ENCODE results near the gene IGIP.

IGIP gene

GRCh38 chr5:140103154-140103553 is 22.6 kb upstream of the IGIP start:
- no peak overlapping the region for H3K27ac ChIP-seq (ENCODE audit: low read depth, low read length)
- H3K9me3 ChIP-seq (ENCODE audit: control insufficient read depth in 5 of 5, low read length in 5 of 5), result no peaks in the 10 kb centered on the region
- peaks cover 4 to 17% (median 14%) of the 10 kb centered on the region in 5 donors for H3K4me1 ChIP-seq (ENCODE audit: control insufficient read depth in 5 of 5, insufficient read depth in 5 of 5, low read length in 5 of 5)
- no peak overlapping the region for H3K9ac ChIP-seq (ENCODE audit: low read length in 5 of 5)
- H3K36me3 ChIP-seq (ENCODE audit: control insufficient read depth in 5 of 5, insufficient read depth in 5 of 5, low read length in 5 of 5), result no peaks in the 10 kb centered on the region
- H3K4me3 ChIP-seq (ENCODE audit: low read depth in 1 of 5, low read length in 5 of 5), result no peak overlapping the region
- H3K27me3 ChIP-seq (ENCODE audit: control insufficient read depth in 5 of 5, insufficient read depth in 4 of 5, low read length in 5 of 5), result no peaks in the 10 kb centered on the region

GRCh38 chr5:140104100-140104499 is 21.6 kb upstream of the IGIP start:
- Histone ChIP-seq H3K9ac (ENCODE audit: low read length in 5 of 5) (no peak overlapping the region), H3K36me3 (ENCODE audit: control insufficient read depth in 5 of 5, insufficient read depth in 5 of 5, low read length in 5 of 5) (no peaks in the 10 kb centered on the region), H3K4me3 (ENCODE audit: low read depth in 1 of 5, low read length in 5 of 5) (no peak overlapping the region), H3K27me3 (ENCODE audit: control insufficient read depth in 5 of 5, insufficient read depth in 4 of 5, low read length in 5 of 5) (peaks cover 0 to 2% (median 0%) of the 10 kb centered on the region in 5 donors), H3K4me1 (ENCODE audit: control insufficient read depth in 5 of 5, insufficient read depth in 5 of 5, low read length in 5 of 5) (peaks cover 5 to 26% (median 24%) of the 10 kb centered on the region in 5 donors), H3K27ac (ENCODE audit: low read depth, low read length) (no peak overlapping the region), H3K9me3 (ENCODE audit: control insufficient read depth in 5 of 5, low read length in 5 of 5) (no peaks in the 10 kb centered on the region)

GRCh38 chr5:140106101-140106500 is 19.6 kb upstream of the IGIP start:
- Histone ChIP-seq H3K36me3 (ENCODE audit: control insufficient read depth in 5 of 5, insufficient read depth in 5 of 5, low read length in 5 of 5) (no peaks in the 10 kb centered on the region), H3K27me3 (ENCODE audit: control insufficient read depth in 5 of 5, insufficient read depth in 4 of 5, low read length in 5 of 5) (peaks cover 0 to 4% (median 0%) of the 10 kb centered on the region in 5 donors), H3K9ac (ENCODE audit: low read length in 5 of 5) (no peak overlapping the region), H3K4me3 (ENCODE audit: low read depth in 1 of 5, low read length in 5 of 5) (peak overlapping the region in 1 of 5 donors; percentile 79), H3K9me3 (ENCODE audit: control insufficient read depth in 5 of 5, low read length in 5 of 5) (no peaks in the 10 kb centered on the region), H3K4me1 (ENCODE audit: control insufficient read depth in 5 of 5, insufficient read depth in 5 of 5, low read length in 5 of 5) (peaks cover 8 to 33% (median 30%) of the 10 kb centered on the region in 5 donors), H3K27ac (ENCODE audit: low read depth, low read length) (no peak overlapping the region)

- H3K9me3 ChIP-seq (ENCODE audit: control insufficient read depth in 5 of 5, low read length in 5 of 5), result no peaks in the 10 kb centered on the region
- peaks cover 8 to 39% (median 33%) of the 10 kb centered on the region in 5 donors for H3K4me1 ChIP-seq (ENCODE audit: control insufficient read depth in 5 of 5, insufficient read depth in 5 of 5, low read length in 5 of 5)
- H3K27ac ChIP-seq (ENCODE audit: low read depth, low read length), result peak overlapping the region; percentile 96
- H3K4me3 ChIP-seq (ENCODE audit: low read depth in 1 of 5, low read length in 5 of 5), result peak overlapping the region; percentile 79 to 86 (median 82)
- peak overlapping the region; percentile 86 to 96 (median 90) for H3K9ac ChIP-seq (ENCODE audit: low read length in 5 of 5)
- H3K36me3 ChIP-seq (ENCODE audit: control insufficient read depth in 5 of 5, insufficient read depth in 5 of 5, low read length in 5 of 5), result no peaks in the 10 kb centered on the region
- H3K27me3 ChIP-seq (ENCODE audit: control insufficient read depth in 5 of 5, insufficient read depth in 4 of 5, low read length in 5 of 5), result peaks cover 0 to 4% (median 0%) of the 10 kb centered on the region in 5 donors
Observed at GRCh38 chr5:140106805-140107311, 18.9 kb upstream of the IGIP start.

GRCh38 chr5:140107312-140108092 is 18.2 kb upstream of the IGIP start:
- no peaks in the 10 kb centered on the region for H3K36me3 ChIP-seq (ENCODE audit: control insufficient read depth in 5 of 5, insufficient read depth in 5 of 5, low read length in 5 of 5)
- H3K9ac ChIP-seq (ENCODE audit: low read length in 5 of 5), result peak overlapping the region; percentile 86 to 96 (median 90)
- peak overlapping the region; percentile 79 to 86 (median 82) for H3K4me3 ChIP-seq (ENCODE audit: low read depth in 1 of 5, low read length in 5 of 5)
- peaks cover 0 to 4% (median 0%) of the 10 kb centered on the region in 5 donors for H3K27me3 ChIP-seq (ENCODE audit: control insufficient read depth in 5 of 5, insufficient read depth in 4 of 5, low read length in 5 of 5)
- H3K27ac ChIP-seq (ENCODE audit: low read depth, low read length), result peak overlapping the region; percentile 96
- no peaks in the 10 kb centered on the region for H3K9me3 ChIP-seq (ENCODE audit: control insufficient read depth in 5 of 5, low read length in 5 of 5)
- peaks cover 8 to 46% (median 36%) of the 10 kb centered on the region in 5 donors for H3K4me1 ChIP-seq (ENCODE audit: control insufficient read depth in 5 of 5, insufficient read depth in 5 of 5, low read length in 5 of 5)

GRCh38 chr5:140108093-140109017 is 17.4 kb upstream of the IGIP start:
- Histone ChIP-seq H3K36me3 (ENCODE audit: control insufficient read depth in 5 of 5, insufficient read depth in 5 of 5, low read length in 5 of 5) (no peaks in the 10 kb centered on the region), H3K27ac (ENCODE audit: low read depth, low read length) (peak overlapping the region; percentile 96), H3K9me3 (ENCODE audit: control insufficient read depth in 5 of 5, low read length in 5 of 5) (no peaks in the 10 kb centered on the region), H3K9ac (ENCODE audit: low read length in 5 of 5) (peak overlapping the region in 4 of 5 donors; percentile 52 to 92 (median 74)), H3K4me3 (ENCODE audit: low read depth in 1 of 5, low read length in 5 of 5) (peak overlapping the region; percentile 80 to 94 (median 83)), H3K27me3 (ENCODE audit: control insufficient read depth in 5 of 5, insufficient read depth in 4 of 5, low read length in 5 of 5) (peaks cover 0 to 4% (median 0%) of the 10 kb centered on the region in 5 donors), H3K4me1 (ENCODE audit: control insufficient read depth in 5 of 5, insufficient read depth in 5 of 5, low read length in 5 of 5) (peaks cover 8 to 54% (median 44%) of the 10 kb centered on the region in 5 donors)

- H3K9me3 ChIP-seq (ENCODE audit: control insufficient read depth in 5 of 5, low read length in 5 of 5), result no peaks in the 10 kb centered on the region
- peak overlapping the region; percentile 80 to 94 (median 83) for H3K4me3 ChIP-seq (ENCODE audit: low read depth in 1 of 5, low read length in 5 of 5)
- peak overlapping the region; percentile 96 for H3K27ac ChIP-seq (ENCODE audit: low read depth, low read length)
- no peaks in the 10 kb centered on the region for H3K36me3 ChIP-seq (ENCODE audit: control insufficient read depth in 5 of 5, insufficient read depth in 5 of 5, low read length in 5 of 5)
- peaks cover 0 to 4% (median 0%) of the 10 kb centered on the region in 5 donors for H3K27me3 ChIP-seq (ENCODE audit: control insufficient read depth in 5 of 5, insufficient read depth in 4 of 5, low read length in 5 of 5)
- H3K4me1 ChIP-seq (ENCODE audit: control insufficient read depth in 5 of 5, insufficient read depth in 5 of 5, low read length in 5 of 5), result peaks cover 8 to 56% (median 48%) of the 10 kb centered on the region in 5 donors
- H3K9ac ChIP-seq (ENCODE audit: low read length in 5 of 5), result peak overlapping the region in 4 of 5 donors; percentile 52 to 92 (median 74)
Observed at GRCh38 chr5:140109018-140109758, 16.5 kb upstream of the IGIP start.

- H3K4me1 ChIP-seq (ENCODE audit: control insufficient read depth in 5 of 5, insufficient read depth in 5 of 5, low read length in 5 of 5), result peaks cover 8 to 60% (median 52%) of the 10 kb centered on the region in 5 donors
- H3K36me3 ChIP-seq (ENCODE audit: control insufficient read depth in 5 of 5, insufficient read depth in 5 of 5, low read length in 5 of 5), result no peaks in the 10 kb centered on the region
- no peak overlapping the region for H3K4me3 ChIP-seq (ENCODE audit: low read depth in 1 of 5, low read length in 5 of 5)
- H3K27me3 ChIP-seq (ENCODE audit: control insufficient read depth in 5 of 5, insufficient read depth in 4 of 5, low read length in 5 of 5), result peaks cover 0 to 4% (median 0%) of the 10 kb centered on the region in 5 donors
- H3K27ac ChIP-seq (ENCODE audit: low read depth, low read length), result no peak overlapping the region
- H3K9ac ChIP-seq (ENCODE audit: low read length in 5 of 5), result peak overlapping the region in 1 of 5 donors; percentile 73
- no peaks in the 10 kb centered on the region for H3K9me3 ChIP-seq (ENCODE audit: control insufficient read depth in 5 of 5, low read length in 5 of 5)
Observed at GRCh38 chr5:140109759-140110645, 15.7 kb upstream of the IGIP start.

Measured in subcutaneous abdominal adipose tissue (tissue), 5 donors.